ENCODE results near the gene B4GALT3. TPM values are rescaled to one million over a fixed set of nuclear protein-coding genes. Genes with fewer than 3 reads are reported as not detected.
A peak's percentile ranks its signal among the peaks of the same experiment; 100 is the strongest.

The B4GALT3 gene
- total RNA-seq, 2 experiments from 2014 or later, result 36.2 to 41.7 TPM

- intact Hi-C loops (cut with micrococcal nuclease; ENCODE audit: unreplicated experiment), result no loop called here
- H3K9me3 ChIP-seq (ENCODE audit: low read length), result no peaks in the 10 kb centered on the region
- H3K4me3 ChIP-seq (ENCODE audit: low read depth, low read length, poor library complexity, severe bottlenecking), result peak within 1 kb of the TSS; percentile 86
- peaks cover 28% of the 10 kb centered on the region; the same call in 1 of the 2 replicates for H3K79me2 ChIP-seq (ENCODE audit: insufficient read depth, low read depth, low read length)
- BruUV-seq (replicated peaks), result no TSS peak
- DNase-seq (ENCODE audit: low spot score), result peak; percentile 95
- TF ChIP-seq CTCF (conservative IDR thresholded peaks at IDR 0.05; ENCODE audit: low read length) (peak; percentile 59; the same call in 1 of the 2 replicates), EZH2phosphoT487 (IDR thresholded peaks at IDR 0.05; ENCODE audit: borderline replicate concordance, low read depth, low read length) (no peak)
- H3K27ac ChIP-seq (ENCODE audit: low read depth, low read length, poor library complexity, severe bottlenecking), result peak within 1 kb of the TSS; percentile 70
- no peaks in the 10 kb centered on the region for H4K20me1 ChIP-seq (ENCODE audit: insufficient read depth, low read length)
- ChIA-PET CTCF (ENCODE audit: unreplicated experiment) (interaction anchor here (0.6 to 1.4 kb wide), 5 partner anchors 15 to 1000 kb away, joined by 3 to 4 read pairs (median 3); partner anchors contain the start of genes B4GALT3 and PPOX), POLR2A (interaction anchor here (0.5 to 2.0 kb wide), 7 partner anchors 11 to 141 kb away, joined by 3 to 10 read pairs (median 3); partner anchors contain the start of genes NIT1 and PFDN2)
- H3K9me2 ChIP-seq (ENCODE audit: insufficient read depth, low read length), result no peaks in the 10 kb centered on the region
- peak within 1 kb of the TSS; percentile 85 for H3K4me2 ChIP-seq (ENCODE audit: low read length)
- H3K4me1 ChIP-seq (ENCODE audit: insufficient read depth, low read length, poor library complexity, severe bottlenecking), result peaks cover 30% of the 10 kb centered on the region
- H2AFZ ChIP-seq (ENCODE audit: low read length), result peak within 1 kb of the TSS; percentile 93
- H3K36me3 ChIP-seq (ENCODE audit: insufficient read depth, low read length), result peaks cover 31% of the 10 kb centered on the region
These were observed 44.7 kb downstream of the B4GALT3 start, which contains the start of gene DEDD for GRCh38 chr1:161132410-161133219. Gene DEDD (minus strand): TSS chr1:161132667. CDS start chr1:161124462, 8,205 bp downstream.

GRCh38 chr1:161131523-161132409, 45.5 kb downstream of the B4GALT3 start:
- ChIA-PET CTCF (ENCODE audit: unreplicated experiment) (interaction anchor here (1.0 to 1.4 kb wide), 2 partner anchors 15 to 45 kb away, joined by 3 to 4 read pairs; partner anchors contain the start of gene B4GALT3), POLR2A (interaction anchor here (0.9 to 2.0 kb wide), 5 partner anchors 10 to 71 kb away, joined by 3 to 10 read pairs (median 3); partner anchors contain the start of genes NDUFS2, NIT1 and PFDN2)
- peaks cover 28% of the 10 kb centered on the region; the same call in 1 of the 2 replicates for H3K79me2 ChIP-seq (ENCODE audit: insufficient read depth, low read depth, low read length)
- no peak for DNase-seq (ENCODE audit: low spot score)
- no peaks in the 10 kb centered on the region for H4K20me1 ChIP-seq (ENCODE audit: insufficient read depth, low read length)
- H3K36me3 ChIP-seq (ENCODE audit: insufficient read depth, low read length), result peaks cover 40% of the 10 kb centered on the region
- H3K4me1 ChIP-seq (ENCODE audit: insufficient read depth, low read length, poor library complexity, severe bottlenecking), result peaks cover 29% of the 10 kb centered on the region
- no TSS peak for BruUV-seq (replicated peaks)
- no peaks in the 10 kb centered on the region for H3K9me2 ChIP-seq (ENCODE audit: insufficient read depth, low read length)
- H3K4me2 ChIP-seq (ENCODE audit: low read length), result peak overlapping the region; percentile 85
- H3K4me3 ChIP-seq (ENCODE audit: low read depth, low read length, poor library complexity, severe bottlenecking), result peak overlapping the region; percentile 86
- peak overlapping the region; percentile 70 for H3K27ac ChIP-seq (ENCODE audit: low read depth, low read length, poor library complexity, severe bottlenecking)
- TF ChIP-seq EZH2phosphoT487 (IDR thresholded peaks at IDR 0.05; ENCODE audit: borderline replicate concordance, low read depth, low read length) (no peak), CTCF (conservative IDR thresholded peaks at IDR 0.05; ENCODE audit: low read length) (no peak)
- H2AFZ ChIP-seq (ENCODE audit: low read length), result peak overlapping the region; percentile 93
- intact Hi-C loops (cut with micrococcal nuclease; ENCODE audit: unreplicated experiment), result no loop called here
- no peaks in the 10 kb centered on the region for H3K9me3 ChIP-seq (ENCODE audit: low read length)

All from OCI-LY7 (cell line).